Measurements from ENCODE around the gene ELFN1.
"Not testable (repeated sequence)": the region's sequence is repeated elsewhere in the genome, so short reads cannot be mapped to it uniquely, and the experiment has no call there.

The ELFN1 gene

DNA sequence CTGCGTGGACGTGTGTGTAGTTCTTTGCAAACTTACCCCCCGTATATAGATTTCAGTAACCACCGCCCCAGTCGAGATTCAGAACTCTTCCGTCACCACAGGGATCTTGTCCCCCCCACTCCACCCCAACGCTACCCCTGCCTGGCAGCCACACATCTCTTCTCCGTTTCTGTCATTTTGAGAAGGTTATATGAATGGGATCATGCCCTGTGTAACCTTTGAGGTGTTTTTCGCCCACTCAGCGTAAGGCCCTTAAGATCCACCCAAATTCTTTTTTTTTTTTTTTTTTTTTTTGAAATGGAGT is 83.4 kb downstream of the ELFN1 start:
- DNase-seq (ENCODE audit: insufficient read length), result no peak
- no peak for FAIRE-seq
- TF ChIP-seq TAF1 (IDR thresholded peaks at IDR 0.05; ENCODE audit: borderline replicate concordance, low read depth, low read length) (no peak), POLR2AphosphoS5 (IDR thresholded peaks at IDR 0.05; ENCODE audit: low read depth, low read length) (no peak), POLR2A (IDR thresholded peaks at IDR 0.05; ENCODE audit: low read depth, low read length) (no peak)

DNA sequence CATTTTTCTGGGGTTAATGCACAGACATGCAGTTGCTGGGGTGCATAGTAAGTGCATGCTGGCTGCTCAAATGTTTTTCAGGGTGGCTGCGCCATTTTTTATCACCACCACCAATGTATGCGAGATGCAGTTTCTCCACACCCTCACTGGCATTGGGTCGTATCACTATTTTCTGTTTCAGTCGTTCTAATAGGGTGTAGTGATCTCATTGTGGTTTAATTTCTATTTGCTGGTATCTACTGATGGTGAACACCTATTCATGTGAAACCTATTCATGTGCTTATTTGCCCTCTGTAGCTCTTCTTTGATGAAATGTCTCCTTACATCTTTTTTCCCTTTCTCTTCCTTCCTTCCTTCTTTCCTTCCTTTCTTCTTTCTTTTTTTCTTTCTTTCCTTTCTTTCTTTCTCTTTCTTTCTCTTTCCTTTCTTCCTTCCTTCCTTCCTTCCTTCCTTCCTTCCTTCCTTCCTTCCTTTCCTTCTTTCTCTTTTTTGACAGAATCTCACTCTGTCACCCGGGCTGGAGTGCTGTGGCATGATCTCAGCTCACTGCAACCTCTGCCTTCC is 84.3 kb downstream of the ELFN1 start:
- TF ChIP-seq TAF1 (IDR thresholded peaks at IDR 0.05; ENCODE audit: borderline replicate concordance, low read depth, low read length) (no peak), POLR2A (IDR thresholded peaks at IDR 0.05; ENCODE audit: low read depth, low read length) (no peak), POLR2AphosphoS5 (IDR thresholded peaks at IDR 0.05; ENCODE audit: low read depth, low read length) (no peak)
- no peak for DNase-seq (ENCODE audit: insufficient read length)
- FAIRE-seq, result no peak

DNA sequence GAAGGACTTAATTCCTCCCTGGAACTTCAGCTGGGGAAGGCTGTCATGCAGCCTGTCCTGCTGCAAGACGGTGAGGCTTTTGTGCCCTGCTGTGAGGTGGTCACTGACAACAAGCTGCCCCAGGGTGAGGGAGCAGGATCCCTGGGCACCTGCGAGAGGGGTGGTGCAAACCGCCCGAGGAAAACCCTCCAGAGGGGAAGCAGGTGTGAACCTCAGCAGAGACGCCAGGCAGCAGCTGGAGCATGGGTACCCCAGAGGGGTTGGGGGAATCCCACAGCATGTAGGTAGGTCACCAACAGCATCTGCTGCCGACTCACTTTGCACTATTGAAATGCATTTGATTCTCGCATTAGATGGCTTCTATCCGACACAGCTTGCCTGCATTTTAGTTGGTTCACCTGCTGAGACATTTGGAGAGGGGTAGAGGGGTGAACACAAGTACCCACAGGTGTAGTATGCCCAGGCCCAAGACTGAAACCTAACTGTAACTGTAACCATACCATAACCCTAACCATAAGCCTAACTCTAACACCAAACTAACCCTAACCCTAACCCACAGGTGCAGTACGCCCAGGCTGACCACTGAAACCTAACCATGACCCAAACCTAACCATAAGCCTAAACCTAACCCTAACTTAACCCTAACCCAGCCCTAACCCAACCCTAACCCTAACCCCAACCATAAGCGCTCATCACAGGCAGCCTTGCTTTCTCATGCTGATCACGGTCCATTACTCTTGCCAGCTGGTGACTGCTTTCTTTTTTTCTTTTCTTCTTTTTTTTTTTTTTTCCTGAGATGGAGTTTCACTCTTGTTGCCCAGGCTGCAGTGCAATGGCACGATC is 85.9 kb downstream of the ELFN1 start:
- FAIRE-seq (peak; percentile 5), DNase-seq (ENCODE audit: insufficient read length) (no peak)
- TF ChIP-seq TAF1 (IDR thresholded peaks at IDR 0.05; ENCODE audit: borderline replicate concordance, low read depth, low read length) (no peak), POLR2A (IDR thresholded peaks at IDR 0.05; ENCODE audit: low read depth, low read length) (no peak), POLR2AphosphoS5 (IDR thresholded peaks at IDR 0.05; ENCODE audit: low read depth, low read length) (no peak)

- FAIRE-seq (no peak), DNase-seq (ENCODE audit: insufficient read length) (no peak)
- no peak for TF ChIP-seq POLR2AphosphoS5 (IDR thresholded peaks at IDR 0.05; ENCODE audit: low read depth, low read length)
Measured at GRCh38 chr7:1757601-1758000, 87.5 kb downstream of the ELFN1 start.

DNA sequence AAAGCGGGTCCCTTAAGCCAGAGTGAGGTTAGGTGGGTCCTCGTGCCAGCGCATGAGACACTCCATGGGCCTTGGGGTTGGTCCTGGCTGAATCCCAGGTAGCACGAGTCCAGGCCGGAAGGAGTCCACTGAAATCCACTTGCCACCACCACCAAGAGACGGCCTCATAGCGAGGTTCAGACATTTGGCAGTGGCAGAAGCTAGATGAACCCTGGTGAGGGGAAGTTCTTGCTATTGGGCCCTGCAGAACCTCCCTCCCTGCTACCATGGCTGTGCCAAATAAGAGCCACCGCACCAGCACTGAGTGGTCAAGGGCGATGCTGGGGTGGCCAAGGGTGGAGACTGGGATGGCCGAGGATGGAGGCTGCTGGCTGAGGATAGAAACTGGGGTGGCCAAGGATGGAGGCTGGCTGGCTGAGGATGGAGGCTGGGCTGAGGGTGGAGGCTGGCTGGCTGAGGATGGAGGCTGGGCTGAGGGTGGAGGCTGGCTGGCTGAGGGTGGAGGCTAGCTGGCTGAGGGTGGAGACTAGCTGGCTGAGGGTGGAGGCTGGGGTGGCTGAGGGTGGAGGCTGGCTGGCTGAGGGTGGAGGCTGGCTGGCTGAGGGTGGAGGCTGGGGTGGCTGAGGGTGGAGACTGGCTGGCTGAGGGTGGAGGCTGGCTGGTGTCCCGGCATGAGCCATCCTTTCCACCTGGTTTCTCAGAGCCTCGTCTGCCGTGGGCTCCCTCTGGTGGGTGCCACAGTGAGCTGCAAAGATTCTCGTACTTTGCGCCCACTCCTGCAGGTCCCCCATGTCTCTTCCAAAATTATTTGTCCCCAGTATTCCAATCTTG is 88.2 kb downstream of the ELFN1 start:
- DNase-seq (ENCODE audit: insufficient read length) (no peak), FAIRE-seq (no peak)

DNA sequence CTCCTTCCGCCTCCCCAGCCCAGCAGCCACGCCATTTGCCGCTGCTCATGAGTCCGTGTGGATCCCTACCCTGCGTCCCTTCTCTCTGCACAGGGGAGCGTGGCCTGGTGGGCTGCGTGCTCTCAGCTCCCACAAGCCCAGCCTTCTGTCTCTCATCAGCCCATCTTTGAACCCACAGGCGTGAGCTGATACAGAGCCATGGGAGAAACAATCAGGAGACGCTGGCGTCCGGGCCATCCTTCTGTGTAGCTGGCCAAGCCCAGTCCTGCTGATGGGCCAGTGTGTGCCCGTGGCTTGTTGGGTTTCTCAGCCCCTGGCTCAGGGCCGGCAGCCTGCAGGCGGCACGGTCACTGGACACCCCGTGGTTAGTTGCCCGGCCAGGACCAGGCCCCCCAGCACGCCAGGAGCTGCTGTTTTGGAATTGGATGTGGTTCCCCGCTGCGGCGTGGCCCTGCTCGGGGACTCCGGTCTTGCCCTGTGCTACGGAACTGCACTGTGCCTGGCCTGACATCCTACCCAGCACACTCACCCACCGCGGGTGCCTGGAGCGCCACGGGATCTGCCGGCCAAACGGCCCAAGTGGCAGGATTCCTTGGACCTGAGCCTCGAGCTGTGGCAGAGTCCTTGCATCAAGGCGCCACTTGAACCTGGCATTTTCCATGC is 88.9 kb downstream of the ELFN1 start:
- no peak for DNase-seq (ENCODE audit: insufficient read length)
- TF ChIP-seq POLR2A (IDR thresholded peaks at IDR 0.05; ENCODE audit: low read depth, low read length) (no peak), POLR2AphosphoS5 (IDR thresholded peaks at IDR 0.05; ENCODE audit: low read depth, low read length) (no peak), TAF1 (IDR thresholded peaks at IDR 0.05; ENCODE audit: borderline replicate concordance, low read depth, low read length) (no peak)
- no peak for FAIRE-seq

More for the DNA sequence above, 88.2 kb downstream of the ELFN1 start:
- TF ChIP-seq TAF1 (IDR thresholded peaks at IDR 0.05; ENCODE audit: borderline replicate concordance, low read depth, low read length), result no peak
- TF ChIP-seq POLR2AphosphoS5 (IDR thresholded peaks at IDR 0.05; ENCODE audit: low read depth, low read length), result no peak
- TF ChIP-seq POLR2A (IDR thresholded peaks at IDR 0.05; ENCODE audit: low read depth, low read length), result no peak

DNA sequence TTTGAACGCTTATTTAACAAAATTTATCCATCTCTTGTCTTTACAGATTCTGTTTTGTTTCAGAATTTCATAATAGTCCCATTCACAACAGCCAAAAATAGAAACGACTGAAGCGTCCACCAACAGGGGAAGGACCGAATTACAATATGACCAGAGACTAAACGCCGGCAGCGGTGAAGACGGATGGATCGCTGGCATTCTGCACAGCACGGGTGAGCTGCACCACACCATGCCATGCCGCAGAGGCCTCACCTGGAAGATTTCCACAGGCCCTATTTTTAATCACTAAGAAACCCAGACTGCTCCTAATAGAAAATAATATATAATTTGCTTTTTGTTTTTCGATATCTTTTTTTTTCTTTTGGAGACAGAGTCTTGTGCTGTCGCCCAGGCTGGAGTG is 91.0 kb downstream of the ELFN1 start:
- TF ChIP-seq TAF1 (IDR thresholded peaks at IDR 0.05; ENCODE audit: borderline replicate concordance, low read depth, low read length), result no peak
- no peak for TF ChIP-seq POLR2AphosphoS5 (IDR thresholded peaks at IDR 0.05; ENCODE audit: low read depth, low read length)
- no peak for TF ChIP-seq POLR2A (IDR thresholded peaks at IDR 0.05; ENCODE audit: low read depth, low read length)
- DNase-seq (ENCODE audit: insufficient read length), result no peak
- no peak for FAIRE-seq

DNA sequence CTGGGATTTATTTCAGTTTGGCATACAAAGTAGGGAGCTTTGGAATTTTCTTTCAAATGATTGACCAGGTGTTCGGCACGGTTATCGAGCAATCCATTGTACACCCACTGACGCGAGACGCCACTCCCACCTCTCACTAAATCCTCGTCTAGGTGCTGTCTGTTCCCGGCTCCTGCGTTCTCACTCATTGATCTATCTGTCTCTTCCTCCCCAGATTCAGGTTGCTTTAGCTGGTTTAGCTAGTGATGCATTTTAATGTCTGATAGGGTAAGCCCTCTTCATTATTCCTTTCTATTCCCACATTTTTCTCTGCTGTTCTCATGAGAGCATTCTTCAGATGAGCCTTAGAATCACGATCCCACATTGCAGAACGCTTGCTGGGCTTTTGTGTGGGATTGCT is 91.7 kb downstream of the ELFN1 start:
- TF ChIP-seq POLR2AphosphoS5 (IDR thresholded peaks at IDR 0.05; ENCODE audit: low read depth, low read length) (no peak), TAF1 (IDR thresholded peaks at IDR 0.05; ENCODE audit: borderline replicate concordance, low read depth, low read length) (no peak), POLR2A (IDR thresholded peaks at IDR 0.05; ENCODE audit: low read depth, low read length) (no peak)
- DNase-seq (ENCODE audit: insufficient read length), result no peak
- FAIRE-seq, result no peak

DNA sequence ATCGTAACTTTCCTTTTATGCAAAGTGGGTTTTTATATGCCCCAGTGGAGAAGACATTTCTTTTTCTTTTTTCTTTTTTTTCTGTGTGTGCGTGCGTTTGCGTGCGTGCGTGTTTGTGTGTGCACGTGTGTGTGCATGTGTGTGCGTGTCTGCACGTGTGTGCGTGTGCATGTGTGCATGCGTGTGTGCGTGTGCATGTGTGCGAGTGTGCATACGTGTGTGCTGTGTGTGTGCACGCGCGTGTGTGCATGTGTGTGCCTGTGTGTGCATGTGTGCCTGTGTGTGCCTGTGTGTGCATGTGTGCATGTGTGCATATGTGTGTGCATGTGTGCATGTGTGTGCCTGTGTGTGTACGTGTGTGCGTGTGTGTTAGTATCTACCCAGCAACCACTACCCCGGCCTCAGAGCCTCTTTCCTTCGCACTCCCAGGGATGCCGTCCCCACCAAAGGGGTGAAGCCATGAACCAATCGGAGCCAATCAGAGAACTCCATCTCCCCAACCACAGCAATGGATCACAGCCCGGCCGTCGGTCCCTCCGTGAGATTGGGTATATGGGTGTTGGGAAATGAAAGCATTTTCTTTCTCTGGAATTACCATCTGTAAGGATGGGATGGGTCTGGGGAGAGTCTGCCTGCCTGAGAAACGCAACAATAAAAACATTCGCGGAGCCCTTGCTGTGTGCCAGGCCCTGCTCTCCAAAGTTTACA is 92.3 kb downstream of the ELFN1 start:
- no peak for DNase-seq (ENCODE audit: insufficient read length)
- TF ChIP-seq TAF1 (IDR thresholded peaks at IDR 0.05; ENCODE audit: borderline replicate concordance, low read depth, low read length), result no peak
- no peak for TF ChIP-seq POLR2AphosphoS5 (IDR thresholded peaks at IDR 0.05; ENCODE audit: low read depth, low read length)
- TF ChIP-seq POLR2A (IDR thresholded peaks at IDR 0.05; ENCODE audit: low read depth, low read length), result no peak
- no peak for FAIRE-seq

GRCh38 chr7:1763033-1763432 is 93.0 kb downstream of the ELFN1 start:
- FAIRE-seq (no peak), DNase-seq (ENCODE audit: insufficient read length) (no peak)
- TF ChIP-seq POLR2A (IDR thresholded peaks at IDR 0.05; ENCODE audit: low read depth, low read length) (no peak), TAF1 (IDR thresholded peaks at IDR 0.05; ENCODE audit: borderline replicate concordance, low read depth, low read length) (no peak), POLR2AphosphoS5 (IDR thresholded peaks at IDR 0.05; ENCODE audit: low read depth, low read length) (no peak)

DNA sequence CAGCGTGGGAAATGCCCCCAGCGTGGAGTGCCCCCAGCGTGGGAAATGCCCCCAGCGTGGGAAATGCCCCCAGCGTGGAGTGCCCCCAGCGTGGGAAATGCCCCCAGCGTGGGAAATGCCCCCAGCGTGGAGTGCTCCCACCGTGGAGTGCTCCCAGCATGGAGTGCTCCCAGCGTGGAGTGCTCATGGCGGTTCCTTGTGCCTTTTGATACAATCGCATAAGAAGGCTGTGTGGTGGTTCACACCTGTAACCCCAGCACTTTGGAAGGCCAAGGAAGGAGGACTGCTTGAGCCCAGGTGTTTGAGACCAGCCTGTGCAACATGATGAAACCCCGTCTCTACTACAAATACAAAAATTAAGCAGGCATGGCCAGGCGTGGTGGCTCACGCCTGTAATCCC is 93.8 kb downstream of the ELFN1 start:
- not testable (repeated sequence) for FAIRE-seq

More for the DNA sequence above, 93.8 kb downstream of the ELFN1 start:
- DNase-seq (ENCODE audit: insufficient read length), result not testable (repeated sequence)
